Stimulated activated effector memory CD8-positive, alpha-beta T cell treated with anti-CD3 and anti-CD28 coated beads, Interleukin-12 subunit alpha, Interleukin-12 subunit beta, amount 100 ng/mL, for 72 hours (primary cell): ENCODE results near the gene BICC1.

Source experiments
- ATAC-seq: fragments of 150-1000 bp; cut with Tn5 transposase; 2 replicates; pipeline ENCODE4 v1.10.0; 2021
- DNase-seq, 2 donors: peaks; one replicate each; pipeline ENCODE4 v3.0.0; 2021 to 2022; ENCODE audit warnings: low spot score in 2 of 2
- H3K27ac Mint-ChIP-seq: one replicate; pipeline ENCODE4 v1.8.0; 2022; ENCODE audit warnings: mild to moderate bottlenecking, mixed read lengths
- H3K36me3 Mint-ChIP-seq: one replicate; pipeline ENCODE4 v1.8.0; 2022; ENCODE audit warnings: mild to moderate bottlenecking, mixed read lengths
- H3K4me1 Mint-ChIP-seq: one replicate; pipeline ENCODE4 v1.8.0; 2022; ENCODE audit warnings: mixed read lengths
- H3K4me3 Mint-ChIP-seq: one replicate; pipeline ENCODE4 v1.8.0; 2022; ENCODE audit warnings: mild to moderate bottlenecking, mixed read lengths
- H3K9me3 Mint-ChIP-seq: one replicate; pipeline ENCODE4 v1.8.0; 2022; ENCODE audit warnings: mixed read lengths

The BICC1 gene

DNA sequence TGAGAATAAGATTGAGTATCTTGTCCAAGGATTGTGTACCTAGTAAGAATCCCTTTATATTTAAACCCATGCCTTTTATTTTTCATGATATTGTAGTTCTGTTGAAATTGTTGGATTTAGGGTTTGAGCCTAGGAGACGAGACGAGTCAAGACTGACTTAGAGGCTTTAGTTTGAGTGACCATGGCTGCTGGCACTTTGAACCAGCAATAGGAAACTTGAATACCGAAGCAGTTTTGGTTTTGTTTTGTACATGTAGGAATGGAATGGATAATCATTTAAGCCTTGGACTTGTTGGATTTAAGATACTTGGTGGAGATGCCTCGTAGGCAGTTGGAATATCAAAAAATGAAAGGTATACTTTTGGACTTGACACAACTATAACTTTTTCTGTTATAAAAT is 229.0 kb downstream of the BICC1 start:
- ATAC-seq (no peak), DNase-seq (no peak)
- Mint-ChIP-seq H3K4me3 (no peak overlapping the region), H3K4me1 (no peaks in the 10 kb centered on the region), H3K27ac (no peak overlapping the region), H3K9me3 (no peaks in the 10 kb centered on the region), H3K36me3 (no peaks in the 10 kb centered on the region)

DNA sequence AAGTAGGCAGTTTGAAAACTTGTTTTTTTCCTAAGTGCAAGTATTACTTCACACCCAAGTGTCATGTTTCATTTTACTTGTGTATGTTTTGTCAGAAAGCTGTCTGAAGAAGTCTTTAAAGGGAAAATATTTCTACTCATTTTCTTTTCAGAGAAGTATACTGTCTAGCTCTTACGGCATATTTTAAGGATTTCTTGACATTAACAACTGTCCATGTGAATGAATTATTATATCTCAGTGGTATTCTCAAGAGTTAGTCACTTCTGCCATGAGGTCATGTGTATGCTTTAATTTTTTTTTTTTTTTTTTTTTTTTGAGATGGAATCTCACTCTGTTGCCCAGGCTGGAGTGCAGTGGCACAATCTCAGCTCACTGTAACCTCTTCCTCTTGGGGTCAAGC is 229.5 kb downstream of the BICC1 start:
- ATAC-seq (no peak), DNase-seq (no peak)
- Mint-ChIP-seq H3K36me3 (no peaks in the 10 kb centered on the region), H3K4me3 (no peak overlapping the region), H3K27ac (no peak overlapping the region), H3K4me1 (no peaks in the 10 kb centered on the region), H3K9me3 (no peaks in the 10 kb centered on the region)

DNA sequence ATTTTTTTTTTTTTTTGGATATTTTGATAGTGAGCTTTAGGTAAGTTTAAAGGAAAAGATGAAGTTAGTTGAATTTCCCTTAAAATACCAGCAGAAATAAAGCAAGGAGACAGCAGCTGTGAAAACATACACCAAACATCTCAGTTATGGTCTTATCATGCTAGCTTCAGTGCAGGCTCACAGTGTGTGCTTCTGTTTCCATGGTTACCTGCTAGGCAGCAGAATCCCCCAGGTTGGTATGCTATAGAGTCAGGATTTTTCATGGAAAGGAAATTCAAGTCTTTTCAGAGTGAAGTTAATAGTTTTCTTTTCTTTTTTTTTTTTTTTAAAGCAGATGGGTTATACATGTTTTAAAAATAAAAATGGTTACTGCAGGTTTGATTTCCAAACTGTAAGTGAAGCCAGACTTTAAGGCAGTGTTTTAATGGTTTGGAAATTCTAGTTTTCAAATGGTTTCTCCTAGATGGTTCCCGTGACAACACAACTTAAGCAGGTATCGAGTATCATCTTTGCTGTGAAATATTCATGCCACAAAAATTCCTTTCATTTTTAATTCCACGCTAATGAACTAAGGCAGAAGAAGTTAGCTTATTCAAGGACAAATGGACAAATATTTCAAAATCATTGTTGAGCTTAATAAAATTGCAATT is 230.9 kb downstream of the BICC1 start:
- Mint-ChIP-seq H3K27ac (no peak overlapping the region), H3K4me3 (no peak overlapping the region), H3K9me3 (no peaks in the 10 kb centered on the region), H3K36me3 (no peaks in the 10 kb centered on the region), H3K4me1 (no peaks in the 10 kb centered on the region)
- no peak for ATAC-seq
- no peak for DNase-seq

DNA sequence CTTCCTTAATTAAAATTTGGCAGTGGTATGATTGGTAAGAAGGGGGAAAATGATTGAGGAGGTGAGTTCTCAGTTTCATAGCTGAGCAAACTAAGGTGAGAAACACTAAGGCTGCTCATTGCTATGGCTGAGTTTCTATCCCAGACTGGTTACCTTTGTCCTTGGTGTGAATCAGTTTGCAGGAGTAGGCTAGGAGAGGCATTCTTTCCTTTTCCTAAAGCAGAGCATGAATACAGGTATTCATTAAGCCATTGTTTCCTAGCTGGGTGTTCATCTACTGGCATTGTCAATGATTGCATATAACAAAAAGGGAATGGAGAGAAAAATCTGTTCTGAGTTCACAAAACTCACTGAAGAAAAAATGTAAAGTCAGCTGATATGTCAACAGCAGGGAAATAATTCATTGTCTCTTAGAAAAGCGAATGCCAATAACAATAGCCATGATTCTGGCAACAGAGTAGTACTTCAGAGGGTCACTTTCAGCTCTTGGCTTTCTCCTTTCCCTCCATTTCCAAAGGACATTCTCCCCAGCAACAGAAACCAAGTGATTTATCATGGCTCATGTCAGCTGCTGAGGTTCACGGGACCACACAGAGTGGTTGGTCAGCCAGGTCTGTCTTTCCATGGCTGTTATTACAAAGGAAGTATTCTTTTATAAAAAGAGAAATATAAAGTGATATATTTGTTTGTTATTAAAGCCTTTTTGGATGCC is 234.0 kb downstream of the BICC1 start:
- ATAC-seq (no peak), DNase-seq (no peak)
- Mint-ChIP-seq H3K4me1 (no peaks in the 10 kb centered on the region), H3K9me3 (no peaks in the 10 kb centered on the region), H3K4me3 (no peak overlapping the region), H3K27ac (no peak overlapping the region), H3K36me3 (no peaks in the 10 kb centered on the region)

DNA sequence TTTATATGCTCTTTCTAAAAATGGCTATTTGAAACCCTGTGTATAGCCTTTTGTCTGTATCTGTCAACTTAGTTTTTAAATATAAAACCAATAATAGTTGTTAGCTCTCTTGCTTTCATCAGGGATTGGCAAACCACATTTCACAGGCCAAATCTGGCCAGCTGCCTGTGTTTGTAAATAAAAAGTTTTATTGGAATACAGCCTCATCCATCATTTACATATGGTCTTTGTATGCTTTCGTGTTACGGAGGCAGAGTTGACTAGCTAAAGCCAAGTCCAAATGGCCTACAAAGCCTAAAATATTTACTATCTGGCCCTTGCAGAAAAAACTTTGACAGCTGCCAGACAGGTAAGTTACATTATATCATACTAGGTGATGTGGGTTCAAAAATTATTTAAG is 235.0 kb downstream of the BICC1 start:
- ATAC-seq (no peak), DNase-seq (no peak)
- Mint-ChIP-seq H3K9me3 (no peaks in the 10 kb centered on the region), H3K4me3 (no peak overlapping the region), H3K27ac (no peak overlapping the region), H3K4me1 (no peaks in the 10 kb centered on the region), H3K36me3 (no peaks in the 10 kb centered on the region)

DNA sequence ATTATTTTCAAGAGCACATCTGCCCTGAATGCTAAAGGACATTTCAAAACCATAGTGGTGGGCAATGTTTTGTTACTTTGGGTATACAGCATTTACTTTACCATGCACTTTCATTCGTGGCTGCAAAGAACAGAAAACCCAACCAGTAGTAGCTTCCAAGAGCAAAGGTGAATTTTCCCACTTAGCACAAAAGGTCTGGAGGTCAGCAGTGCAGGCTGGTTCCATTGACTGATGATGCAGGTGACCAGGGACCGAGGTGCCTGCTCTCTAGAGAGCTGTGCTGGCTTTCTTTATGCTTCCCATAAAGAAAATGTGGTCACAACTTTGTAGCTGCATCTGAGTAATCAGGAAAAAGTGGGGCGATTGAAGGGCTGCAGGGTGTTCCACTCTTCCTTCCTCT is 240.0 kb downstream of the BICC1 start:
- no peak for DNase-seq
- ATAC-seq, result no peak
- Mint-ChIP-seq H3K27ac (no peak overlapping the region), H3K4me3 (no peak overlapping the region), H3K4me1 (peaks cover 6% of the 10 kb centered on the region), H3K9me3 (no peaks in the 10 kb centered on the region), H3K36me3 (no peaks in the 10 kb centered on the region)

DNA sequence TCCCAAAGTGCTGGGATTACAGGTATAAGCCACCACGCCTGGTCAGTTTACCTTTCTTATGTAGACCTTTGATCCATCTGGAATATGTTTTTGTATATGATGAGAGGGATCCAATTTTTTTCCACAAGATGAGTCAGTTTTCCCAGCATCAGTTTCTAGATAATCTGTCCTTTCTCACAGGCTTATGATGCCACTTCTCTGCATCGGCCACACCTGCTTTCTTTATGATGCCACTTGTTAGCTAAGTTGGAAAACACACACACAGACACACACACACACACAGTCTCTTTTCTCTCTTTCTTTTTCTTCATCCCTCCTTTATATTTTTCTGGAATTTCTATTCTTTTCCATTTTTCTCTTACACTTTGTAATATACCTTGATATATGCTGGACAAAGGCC is 240.8 kb downstream of the BICC1 start:
- no peak for ATAC-seq
- Mint-ChIP-seq H3K27ac (no peak overlapping the region), H3K9me3 (no peaks in the 10 kb centered on the region), H3K36me3 (no peaks in the 10 kb centered on the region), H3K4me1 (peaks cover 6% of the 10 kb centered on the region), H3K4me3 (no peak overlapping the region)
- no peak for DNase-seq

DNA sequence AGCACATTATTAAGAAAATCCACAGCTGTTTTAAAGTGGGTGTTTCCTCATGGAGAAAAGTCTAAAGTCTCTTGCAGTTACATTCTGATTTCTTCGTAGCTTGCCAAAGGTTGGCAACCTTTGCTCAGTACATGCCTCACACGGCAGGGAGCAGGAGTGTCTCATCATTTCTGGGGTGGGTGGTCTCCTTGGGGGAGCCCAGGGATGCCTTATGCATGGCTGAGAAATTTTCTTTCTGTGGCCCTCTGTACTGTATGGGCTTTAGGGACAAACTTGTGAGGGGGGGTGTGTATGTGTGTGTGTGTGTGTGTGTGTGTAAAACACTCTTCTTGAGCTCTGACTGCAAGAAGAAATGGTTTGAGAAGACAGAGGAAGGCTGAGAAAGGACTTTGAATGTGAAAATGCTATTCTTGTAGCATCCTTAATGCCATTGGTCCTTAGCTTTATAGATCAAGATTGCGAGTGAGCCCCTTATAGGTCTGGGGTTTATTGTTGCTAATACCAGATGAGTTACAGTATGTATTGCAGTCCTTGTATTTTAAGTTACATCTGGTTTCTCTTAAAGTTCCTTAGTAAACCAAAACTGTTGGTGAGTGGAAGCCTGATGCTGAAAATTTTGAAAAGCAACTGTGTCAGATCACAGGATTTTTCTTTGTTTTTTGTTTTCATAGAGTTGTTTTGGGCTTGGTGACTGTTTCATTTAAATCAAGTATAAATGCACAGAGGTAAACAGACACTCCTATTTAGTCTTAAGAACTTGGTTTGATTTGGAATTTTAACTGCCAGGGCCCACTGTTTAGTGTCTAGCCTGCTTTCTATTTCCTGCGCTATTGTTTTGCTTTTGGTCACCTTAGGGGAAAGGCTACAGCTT is 242.0 kb downstream of the BICC1 start:
- H3K4me3 Mint-ChIP-seq, result no peak overlapping the region
- H3K27ac Mint-ChIP-seq, result no peak overlapping the region
- no peak for ATAC-seq
- peaks cover 6% of the 10 kb centered on the region for H3K4me1 Mint-ChIP-seq
- no peaks in the 10 kb centered on the region for H3K9me3 Mint-ChIP-seq
- DNase-seq, result no peak
- no peaks in the 10 kb centered on the region for H3K36me3 Mint-ChIP-seq

DNA sequence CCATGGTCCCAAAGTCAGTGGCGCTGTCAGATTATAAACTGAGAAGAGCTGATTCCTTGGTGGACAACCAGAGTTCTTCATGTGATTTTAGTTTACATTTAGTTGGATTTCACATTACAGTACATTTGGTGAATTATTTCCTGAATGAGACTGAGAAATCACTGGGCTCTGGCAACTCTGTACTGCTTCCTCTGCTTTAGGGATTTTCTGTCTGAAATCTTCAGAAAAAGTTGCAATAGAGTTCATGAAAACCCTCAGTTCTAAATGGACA is 242.6 kb downstream of the BICC1 start:
- no peak for DNase-seq
- Mint-ChIP-seq H3K4me1 (peaks cover 6% of the 10 kb centered on the region), H3K27ac (no peak overlapping the region), H3K36me3 (no peaks in the 10 kb centered on the region), H3K4me3 (no peak overlapping the region), H3K9me3 (no peaks in the 10 kb centered on the region)
- no peak for ATAC-seq

DNA sequence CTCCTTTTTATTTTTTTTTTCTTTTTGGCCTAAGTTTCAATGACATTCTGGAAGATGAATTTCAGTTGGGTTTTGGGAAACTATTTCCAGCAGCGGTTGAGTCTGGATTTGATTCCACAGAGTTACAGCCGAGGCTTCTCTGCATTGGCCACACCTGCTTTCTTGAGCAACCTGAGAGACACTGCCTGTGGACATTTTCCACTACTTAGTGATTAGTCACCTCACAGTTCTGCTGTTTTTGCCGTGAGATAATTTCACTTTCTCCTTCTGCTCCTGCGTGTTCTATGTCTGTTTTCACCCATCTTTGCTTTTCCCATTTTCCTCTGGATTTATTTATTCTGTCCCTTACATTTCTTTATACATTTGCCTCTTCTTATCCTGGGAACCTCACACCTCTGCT is 243.0 kb downstream of the BICC1 start:
- DNase-seq (no peak), ATAC-seq (peak; percentile 42)
- Mint-ChIP-seq H3K4me1 (peaks cover 6% of the 10 kb centered on the region), H3K36me3 (no peaks in the 10 kb centered on the region), H3K9me3 (no peaks in the 10 kb centered on the region), H3K4me3 (peak overlapping the region; percentile 7), H3K27ac (no peak overlapping the region)

DNA sequence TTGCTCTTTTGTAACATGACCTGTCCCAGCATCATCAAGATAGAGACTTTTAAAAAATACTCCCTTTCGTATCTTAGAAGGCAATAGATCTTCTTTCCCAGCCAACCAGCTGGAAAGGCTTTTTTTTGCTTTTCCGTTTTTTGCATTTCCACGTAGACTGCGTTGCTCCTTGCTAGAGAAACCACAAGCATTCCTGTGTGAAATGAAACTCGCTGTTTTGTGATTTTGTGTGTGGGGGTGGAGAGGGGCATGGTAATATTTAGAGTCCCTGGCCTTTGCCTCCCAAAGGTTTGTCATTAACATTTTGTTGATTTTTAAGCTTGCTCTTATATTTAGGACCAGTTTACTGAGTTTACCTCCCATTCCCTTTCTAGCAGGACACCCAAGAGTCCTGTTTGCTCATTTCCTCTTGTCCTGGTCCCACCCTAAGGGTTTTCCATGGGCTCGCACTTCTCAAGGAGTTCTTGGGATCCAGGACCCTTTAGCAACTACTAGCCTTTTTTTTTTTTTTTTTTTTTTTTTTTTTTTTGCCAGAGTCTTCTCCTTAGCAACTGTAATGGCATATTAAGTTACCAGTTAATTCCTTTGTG is 243.6 kb downstream of the BICC1 start:
- Mint-ChIP-seq H3K36me3 (no peaks in the 10 kb centered on the region), H3K4me1 (peaks cover 6% of the 10 kb centered on the region), H3K9me3 (no peaks in the 10 kb centered on the region), H3K4me3 (peak overlapping the region; percentile 7), H3K27ac (no peak overlapping the region)
- DNase-seq (no peak), ATAC-seq (no peak)

DNA sequence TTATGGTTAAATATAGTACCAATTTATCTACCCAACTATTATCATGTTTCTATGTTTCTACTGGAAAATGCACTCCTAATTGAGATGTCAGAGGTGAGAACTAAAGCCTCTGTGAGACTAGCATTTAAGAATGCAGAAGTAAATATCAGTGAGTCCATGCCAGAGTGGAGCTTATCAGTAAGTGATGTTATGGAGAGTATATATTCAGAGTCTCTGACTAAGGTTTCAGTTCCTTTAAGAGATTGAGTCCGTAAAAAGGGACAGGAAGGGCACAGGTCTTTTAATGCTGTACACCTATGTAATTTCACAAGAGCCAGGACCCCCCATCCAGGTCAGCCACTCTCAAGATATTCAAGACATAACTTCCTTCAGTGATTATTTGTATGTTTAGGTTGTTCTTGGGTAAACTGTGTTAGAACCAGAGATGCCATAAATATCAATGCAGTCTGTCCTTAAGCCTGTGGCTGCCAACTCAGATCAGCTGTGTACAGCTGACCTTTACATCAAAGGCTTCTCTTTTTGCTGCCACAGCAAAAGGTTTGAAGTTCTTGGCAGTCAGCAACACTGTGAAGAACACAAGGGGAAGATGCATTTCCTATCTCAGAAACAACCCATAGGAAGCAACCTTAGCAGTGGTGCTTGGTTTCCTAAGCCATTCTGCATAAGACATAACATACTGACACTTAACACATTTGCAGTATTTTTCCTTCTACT is 244.8 kb downstream of the BICC1 start:
- Mint-ChIP-seq H3K36me3 (no peaks in the 10 kb centered on the region), H3K27ac (no peak overlapping the region), H3K9me3 (no peaks in the 10 kb centered on the region), H3K4me3 (no peak overlapping the region), H3K4me1 (peaks cover 6% of the 10 kb centered on the region)
- ATAC-seq, result no peak
- DNase-seq, result no peak

DNA sequence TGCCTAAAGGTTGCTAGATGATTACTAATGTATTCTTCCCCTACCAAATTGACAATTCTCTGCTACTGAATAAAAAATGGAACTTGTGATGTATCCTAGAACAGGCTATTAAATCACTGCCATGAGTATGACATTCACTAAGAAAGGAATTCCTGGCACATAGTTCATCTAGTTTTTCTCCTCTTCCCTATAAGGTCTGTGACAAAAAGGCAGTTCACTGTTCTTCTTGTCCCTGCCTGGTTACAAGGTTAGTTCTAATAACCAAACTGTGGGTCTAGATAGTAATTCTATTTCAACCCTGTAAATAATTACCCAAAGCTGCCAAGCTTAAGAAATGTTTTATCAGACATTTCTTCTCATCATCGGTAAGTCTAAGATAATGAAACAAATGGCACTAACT is 245.6 kb downstream of the BICC1 start:
- no peak overlapping the region for H3K27ac Mint-ChIP-seq
- no peak for ATAC-seq
- H3K4me3 Mint-ChIP-seq, result no peak overlapping the region
- H3K36me3 Mint-ChIP-seq, result no peaks in the 10 kb centered on the region
- no peak for DNase-seq
- H3K9me3 Mint-ChIP-seq, result no peaks in the 10 kb centered on the region
- peaks cover 6% of the 10 kb centered on the region for H3K4me1 Mint-ChIP-seq

DNA sequence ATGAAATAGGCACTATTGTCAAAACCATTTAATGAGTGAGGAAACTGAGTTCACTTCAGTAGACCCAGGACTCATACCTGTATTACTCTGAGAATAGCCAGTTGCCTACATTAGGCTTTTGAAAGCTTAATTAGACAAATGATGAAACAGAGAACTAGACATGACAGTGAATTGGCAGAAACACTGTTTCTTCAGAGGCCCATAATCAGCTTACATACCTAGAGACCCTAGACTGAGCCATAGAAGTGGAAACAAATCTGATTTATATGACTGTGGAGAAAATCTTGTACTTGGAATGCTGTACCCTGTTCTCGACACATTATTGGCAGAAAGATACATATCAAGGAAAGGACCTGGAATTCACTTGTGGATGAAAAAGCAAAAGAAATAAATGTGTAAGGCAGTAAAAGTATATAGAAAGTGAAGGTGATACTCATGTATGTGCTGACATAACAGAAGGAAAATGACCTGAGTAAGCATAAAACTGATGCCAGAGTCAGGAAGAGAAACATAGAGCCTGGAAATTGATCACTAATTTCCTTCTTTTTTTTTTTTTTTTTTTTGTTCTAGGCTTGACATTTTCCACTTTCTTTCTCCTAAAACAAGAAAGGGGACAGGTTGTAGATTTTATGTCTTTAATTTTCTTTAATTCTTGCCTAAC is 251.5 kb downstream of the BICC1 start:
- no peak overlapping the region for H3K27ac Mint-ChIP-seq
- H3K9me3 Mint-ChIP-seq, result peaks cover 4% of the 10 kb centered on the region
- no peaks in the 10 kb centered on the region for H3K36me3 Mint-ChIP-seq
- H3K4me1 Mint-ChIP-seq, result no peaks in the 10 kb centered on the region
- H3K4me3 Mint-ChIP-seq, result no peak overlapping the region
- DNase-seq (no peak), ATAC-seq (no peak)

DNA sequence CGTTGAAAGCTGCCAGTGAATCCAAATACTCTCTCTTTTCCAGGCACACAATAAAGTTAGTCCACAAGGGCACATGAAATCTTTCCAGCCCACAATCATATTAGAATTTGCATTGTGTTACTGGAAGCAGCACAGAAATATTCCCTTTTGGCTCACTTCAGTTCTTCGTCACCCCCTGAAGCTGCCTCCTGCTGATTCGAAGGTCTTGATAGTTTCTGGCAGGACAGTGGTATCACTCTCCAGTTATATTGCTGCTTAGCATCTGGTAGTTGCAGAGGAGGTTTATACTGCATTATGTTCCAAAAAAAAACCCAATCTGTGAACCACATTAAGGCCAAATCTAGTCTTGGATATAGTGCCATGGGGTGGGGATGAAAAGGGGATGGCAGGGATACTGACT is 253.2 kb downstream of the BICC1 start:
- DNase-seq (no peak), ATAC-seq (no peak)
- H3K9me3 Mint-ChIP-seq, result peaks cover 4% of the 10 kb centered on the region

More for the DNA sequence above, 253.2 kb downstream of the BICC1 start:
- Mint-ChIP-seq H3K4me3 (no peak overlapping the region), H3K4me1 (no peaks in the 10 kb centered on the region), H3K36me3 (no peaks in the 10 kb centered on the region), H3K27ac (no peak overlapping the region)
